ENCODE data around the gene AUTS2. TPM values are rescaled to one million over a fixed set of nuclear protein-coding genes. Genes with fewer than 3 reads are reported as not detected.

Gene AUTS2
- total RNA-seq, 1 experiment from 2014 or later = 256 TPM

DNA sequence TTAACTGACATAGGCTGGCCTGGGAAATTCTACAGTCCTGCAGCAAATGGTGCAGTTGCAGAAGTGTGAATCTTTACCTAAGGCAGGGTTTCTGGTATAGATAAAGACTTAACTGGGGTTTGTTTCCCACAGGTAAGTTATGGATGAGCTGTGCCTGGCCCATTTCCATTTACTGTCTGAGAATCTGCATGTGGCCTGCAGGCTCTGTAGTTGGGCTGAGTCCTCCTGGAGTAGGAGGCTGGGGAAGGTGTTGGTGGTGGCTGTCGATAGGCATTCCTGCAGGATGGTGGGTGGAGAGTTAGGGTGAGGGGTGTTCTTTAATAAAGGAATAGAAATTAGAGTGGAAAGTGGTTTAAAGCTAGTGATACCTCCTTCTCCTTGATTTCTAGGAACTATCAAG, 193.5 kb downstream of the AUTS2 start:
- H3K14ac ChIP-seq (ENCODE audit: insufficient read depth, low read length) = no peak overlapping the region
- H3K36me3 Mint-ChIP-seq (ENCODE audit: insufficient read depth in 1 of 3, low read depth in 3 of 3) = no peaks in the 10 kb centered on the region
- peaks cover 13 to 17% of the 10 kb centered on the region in 2 experiments for H3K4me1 Mint-ChIP-seq
- no peak overlapping the region for H2BK120ac ChIP-seq (ENCODE audit: low read depth, low read length, poor library complexity, severe bottlenecking)
- H3K79me2 ChIP-seq (ENCODE audit: insufficient read depth, low read length) = no peaks in the 10 kb centered on the region
- H3K27ac Mint-ChIP-seq = no peak overlapping the region
- no peaks in the 10 kb centered on the region for H3K9me3 Mint-ChIP-seq
- H3K18ac ChIP-seq (ENCODE audit: insufficient read length, low read depth, low read length) = no peak overlapping the region
- no peak overlapping the region for H3K27ac ChIP-seq (ENCODE audit: insufficient read length, low read depth, low read length)
- H3K4me3 Mint-ChIP-seq = no peak overlapping the region
- no peak overlapping the region for H3K23ac ChIP-seq (ENCODE audit: insufficient read length, low read depth, low read length)
- no peaks in the 10 kb centered on the region for H3K79me1 ChIP-seq (ENCODE audit: insufficient read depth, low read depth, low read length, poor library complexity, severe bottlenecking)
- no peak overlapping the region for H4K5ac ChIP-seq (ENCODE audit: insufficient read length, low read depth, low read length)
- H4K20me1 ChIP-seq (ENCODE audit: control insufficient read depth, insufficient read depth, insufficient read length) = no peaks in the 10 kb centered on the region
- H3K9me3 ChIP-seq (ENCODE audit: control insufficient read depth, low read depth, low read length) = no peaks in the 10 kb centered on the region
- no peak overlapping the region for H3K56ac ChIP-seq (ENCODE audit: insufficient read length, low read depth, low read length)
- no peak overlapping the region for H3K4ac ChIP-seq (ENCODE audit: low read depth, low read length)
- H4K91ac ChIP-seq (ENCODE audit: insufficient read length, low read depth, low read length) = no peak overlapping the region
- no peaks in the 10 kb centered on the region; the same call in 1 of the 2 replicates for H3K27me3 Mint-ChIP-seq (ENCODE audit: low read depth)
- no peak overlapping the region for H2BK15ac ChIP-seq (ENCODE audit: low read depth, low read length)
- H2BK5ac ChIP-seq (ENCODE audit: insufficient read length, low read length) = no peak overlapping the region
- H2AFZ ChIP-seq (ENCODE audit: low read length) = no peak overlapping the region
- no peak for DNase-seq
- TF ChIP-seq CTCF (conservative IDR thresholded peaks at IDR 0.05) = no peak
- H4K8ac ChIP-seq (replicated peaks; ENCODE audit: insufficient read length, low read depth, low read length) = no peak overlapping the region
- no peaks in the 10 kb centered on the region for H3K4me1 ChIP-seq (ENCODE audit: insufficient read depth, low read length)
- no peak overlapping the region for H2BK20ac ChIP-seq (ENCODE audit: low read depth, low read length, poor library complexity, severe bottlenecking)
- no peaks in the 10 kb centered on the region for H3K27me3 ChIP-seq (ENCODE audit: insufficient read depth, low read length)
- no peak overlapping the region for H3K4me2 ChIP-seq (ENCODE audit: insufficient read depth, insufficient read length, low read length)
- no peak overlapping the region for H3T11ph ChIP-seq (ENCODE audit: low read length)
- H3K9ac ChIP-seq (ENCODE audit: extremely low read depth, insufficient read length, low read length) = no peak overlapping the region
- no CpG with 5 or more reads among the region's 1 CpG for WGBS (ENCODE audit: extremely low coverage, insufficient read length, low lambda C conversion rate)
- no peaks in the 10 kb centered on the region for H3K23me2 ChIP-seq (ENCODE audit: insufficient read length, low read depth, low read length, poor library complexity, severe bottlenecking)
- no peak overlapping the region for H2BK12ac ChIP-seq (ENCODE audit: insufficient read length, low read depth, low read length)
- no peak overlapping the region for H2AK5ac ChIP-seq (ENCODE audit: insufficient read length, low read length)

Measured in H9 (cell line).